ENCODE results near the gene GPBAR1. TPM values are rescaled to one million over a fixed set of nuclear protein-coding genes. Genes with fewer than 3 reads are reported as not detected.

GPBAR1 gene
- total and polyA plus RNA-seq, 11 donors, result 0.52 to 4.7 (median 1.2) TPM

DNA sequence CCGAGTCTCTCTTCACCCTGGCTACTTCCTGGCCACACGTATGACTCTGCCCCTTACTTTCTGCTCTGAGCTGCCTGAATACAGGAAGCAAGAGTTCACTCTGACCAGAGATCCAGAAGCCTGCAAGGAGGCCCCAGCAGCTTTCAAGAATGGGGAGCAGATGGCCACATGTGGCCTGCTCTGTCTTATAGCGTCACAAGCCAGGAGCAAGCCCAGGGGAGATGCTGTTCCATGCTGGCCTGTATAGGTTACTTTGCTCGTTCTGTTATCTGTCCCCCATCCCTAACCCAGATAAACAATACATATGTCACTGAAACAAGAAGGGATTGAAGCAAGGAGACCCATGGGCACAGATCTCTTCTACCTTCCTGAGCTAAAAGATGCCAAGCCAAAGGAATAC lies 13.8 kb downstream of the GPBAR1 start:
- ATAC-seq (no peak), DNase-seq (no peak)
- intact Hi-C loops (cut with DNase I), result loop anchor here in 4 of 10 donors (5.0 to 10.0 kb wide), 3 partner anchors 87 to 370 kb away; partner anchors contain the start of gene CTDSP1 (in 3 of the 4)
- peaks cover 2 to 68% (median 61%) of the 10 kb centered on the region in 9 donors for H3K36me3 ChIP-seq
- H3K9me3 ChIP-seq, result no peaks in the 10 kb centered on the region
- no peaks in the 10 kb centered on the region for H3K27me3 ChIP-seq
- no peak overlapping the region for H3K4me3 ChIP-seq
- peak overlapping the region in 8 of 12 donors; percentile 9 to 84 (median 26) for H3K27ac ChIP-seq
- TF ChIP-seq, protein P1, sequence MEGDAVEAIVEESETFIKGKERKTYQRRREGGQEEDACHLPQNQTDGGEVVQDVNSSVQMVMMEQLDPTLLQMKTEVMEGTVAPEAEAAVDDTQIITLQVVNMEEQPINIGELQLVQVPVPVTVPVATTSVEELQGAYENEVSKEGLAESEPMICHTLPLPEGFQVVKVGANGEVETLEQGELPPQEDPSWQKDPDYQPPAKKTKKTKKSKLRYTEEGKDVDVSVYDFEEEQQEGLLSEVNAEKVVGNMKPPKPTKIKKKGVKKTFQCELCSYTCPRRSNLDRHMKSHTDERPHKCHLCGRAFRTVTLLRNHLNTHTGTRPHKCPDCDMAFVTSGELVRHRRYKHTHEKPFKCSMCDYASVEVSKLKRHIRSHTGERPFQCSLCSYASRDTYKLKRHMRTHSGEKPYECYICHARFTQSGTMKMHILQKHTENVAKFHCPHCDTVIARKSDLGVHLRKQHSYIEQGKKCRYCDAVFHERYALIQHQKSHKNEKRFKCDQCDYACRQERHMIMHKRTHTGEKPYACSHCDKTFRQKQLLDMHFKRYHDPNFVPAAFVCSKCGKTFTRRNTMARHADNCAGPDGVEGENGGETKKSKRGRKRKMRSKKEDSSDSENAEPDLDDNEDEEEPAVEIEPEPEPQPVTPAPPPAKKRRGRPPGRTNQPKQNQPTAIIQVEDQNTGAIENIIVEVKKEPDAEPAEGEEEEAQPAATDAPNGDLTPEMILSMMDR (IDR thresholded peaks at IDR 0.05), result no peak
- no peak for TF ChIP-seq POLR2A (IDR thresholded peaks at IDR 0.05)
- WGBS, 4 donors, result 54 to 77% (median 60%) methylated on average over 4 of the region's 4 CpGs
- H3K4me1 ChIP-seq, result peaks cover 0 to 62% (median 29%) of the 10 kb centered on the region in 12 donors

- intact Hi-C loops (cut with DNase I), result loop anchor here in 1 of 10 donors (10.0 kb wide), 1 partner anchor 369 kb away; no protein-coding TSS in a partner anchor
These were observed 14.7 kb downstream of the GPBAR1 start for GRCh38 chr2:218275371-218276072.

GRCh38 chr2:218276986-218277755 lies 16.4 kb downstream of the GPBAR1 start:
- H3K27me3 ChIP-seq, result no peaks in the 10 kb centered on the region
- intact Hi-C loops (cut with DNase I), result loop anchor here in 1 of 10 donors (10.0 kb wide), 1 partner anchor 368 kb away; no protein-coding TSS in a partner anchor
- H3K4me3 ChIP-seq, result no peak overlapping the region
- H3K36me3 ChIP-seq, result peaks cover 2 to 94% (median 83%) of the 10 kb centered on the region in 9 donors
- peaks cover 0 to 57% (median 25%) of the 10 kb centered on the region in 12 donors for H3K4me1 ChIP-seq
- TF ChIP-seq, protein P1 (IDR thresholded peaks at IDR 0.05), result peak in 1 of 12 donors; percentile 8
- no peak for TF ChIP-seq POLR2A (IDR thresholded peaks at IDR 0.05)
- no peak overlapping the region for H3K27ac ChIP-seq
- peak in 1 of 5 donors; percentile 11 for DNase-seq
- no peak for ATAC-seq
- 68 to 79% (median 73%) methylated on average over 12 of the region's 12 CpGs for WGBS, 4 donors
- H3K9me3 ChIP-seq, result no peaks in the 10 kb centered on the region

More at GRCh38 chr2:218275371-218276072, 14.7 kb downstream of the GPBAR1 start:
- Histone ChIP-seq H3K27ac (peak overlapping the region in 5 of 12 donors; percentile 9 to 84 (median 31)), H3K9me3 (no peaks in the 10 kb centered on the region), H3K4me1 (peaks cover 0 to 61% (median 29%) of the 10 kb centered on the region in 12 donors), H3K4me3 (no peak overlapping the region), H3K36me3 (peaks cover 2 to 77% (median 70%) of the 10 kb centered on the region in 9 donors), H3K27me3 (no peaks in the 10 kb centered on the region)
- DNase-seq, result no peak
- no peak for ATAC-seq
- no peak for TF ChIP-seq POLR2A (IDR thresholded peaks at IDR 0.05)
- TF ChIP-seq, protein P1 (IDR thresholded peaks at IDR 0.05), result no peak
- 77 to 93% (median 86%) methylated on average over 8 to 9 of the region's 9 CpGs for WGBS, 4 donors

All from heart left ventricle (tissue), 16 donors.